ENCODE measurements around the gene ASTN2.

- TF ChIP-seq CTCF (IDR thresholded peaks at IDR 0.05; ENCODE audit: borderline replicate concordance, extremely low read depth, low read length, poor library complexity, severe bottlenecking) (no peak), EZH2 (IDR thresholded peaks at IDR 0.05; ENCODE audit: borderline replicate concordance, low read depth, low read length, severe bottlenecking) (no peak)
These were observed 298.8 kb downstream of the ASTN2 start for GRCh38 chr9:117116084-117116483.

All from DND-41 (cell line).